NOMO-1 treated with dmso at 0.1 percent for 144 hours (cell line): Measurements from ENCODE around the gene C7orf57.
"Not testable (repeated sequence)": the region's sequence is repeated elsewhere in the genome, so short reads cannot be mapped to it uniquely, and the experiment has no call there.

Experiments used
- DNase-seq: peaks from one replicate; lab custom pipeline; 2025; ENCODE audit not compliant: unreplicated experiment; lab: John Stamatoyannopoulos, UW

C7orf57 gene

DNA sequence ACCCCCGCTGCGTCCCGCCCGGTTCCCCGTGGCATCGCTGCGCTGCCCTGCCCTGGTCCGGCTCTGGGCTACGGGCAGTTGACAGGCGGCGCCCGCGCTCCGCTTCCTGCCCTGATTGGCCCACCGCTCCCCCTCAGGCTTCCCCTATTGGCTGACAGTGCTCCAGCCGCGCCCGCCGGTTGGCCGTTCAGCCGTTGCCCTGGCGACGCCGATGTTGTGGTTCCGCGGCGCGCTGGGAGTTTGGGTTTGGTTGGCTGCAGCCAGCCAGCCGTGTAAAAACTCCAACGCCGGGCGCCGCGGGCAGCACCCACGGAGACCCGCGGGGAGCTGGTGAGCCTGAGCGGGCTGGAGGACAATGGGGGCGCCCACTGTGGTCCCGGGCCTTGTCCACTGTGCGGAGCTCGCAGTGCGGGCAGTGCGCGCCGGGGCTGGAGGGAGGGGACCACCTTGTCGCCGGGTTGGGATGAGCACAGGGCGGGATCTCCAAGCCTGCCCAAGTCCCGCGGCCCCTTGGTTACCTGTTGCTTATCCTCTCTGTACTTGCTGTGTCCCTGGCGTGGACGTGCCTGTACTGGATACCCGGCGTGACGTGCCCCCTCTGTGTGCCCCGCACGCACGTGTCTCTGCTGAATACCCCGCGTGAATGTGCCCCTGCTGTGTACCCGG is at the start of gene C7orf57:
Gene C7orf57, plus strand, starts transcription at position 243 of the 666 bp plus-strand sequence. CDS start 766 bp downstream, outside the sequence.
- peak; percentile 66 for DNase-seq

DNA sequence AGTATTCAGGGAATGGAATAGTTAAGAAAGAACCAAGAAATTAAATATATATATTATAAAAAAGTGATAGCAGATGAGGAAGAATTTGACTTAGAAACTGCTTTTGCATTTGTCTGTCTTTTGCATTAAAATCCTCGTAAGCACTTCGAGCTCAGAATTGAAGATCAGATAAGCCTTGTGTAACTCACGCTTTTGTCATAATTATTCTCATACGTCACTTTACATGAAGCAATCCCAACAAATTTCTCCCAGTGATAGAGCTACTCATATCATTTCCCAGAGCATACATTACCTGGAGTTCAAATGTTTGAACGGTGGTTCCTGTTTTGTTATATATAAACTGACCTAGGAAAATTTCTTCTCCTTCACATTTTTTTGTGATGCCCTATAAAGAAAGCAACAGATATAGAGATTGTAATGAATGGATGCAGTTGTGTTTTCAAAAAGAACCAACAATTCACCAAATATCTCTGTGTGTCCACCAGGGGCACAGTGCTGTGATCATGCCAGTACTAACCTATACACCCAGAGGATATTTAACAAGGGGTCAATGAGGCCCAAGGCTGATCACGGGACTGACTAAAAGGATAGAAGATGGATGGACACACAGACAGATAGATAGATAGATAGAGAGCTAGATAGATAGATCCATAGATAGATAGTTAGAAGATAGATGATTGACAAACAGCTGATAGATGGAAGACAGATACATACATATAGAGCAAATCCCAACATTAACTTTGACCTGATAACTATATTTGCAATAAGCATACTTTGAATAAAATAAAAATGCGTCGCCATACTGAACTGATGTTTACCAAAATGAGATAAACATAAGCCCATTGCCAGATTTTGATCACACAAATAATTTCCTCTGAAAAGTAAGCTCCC is 46.6 kb upstream of the C7orf57 start:
- DNase-seq: no peak

DNA sequence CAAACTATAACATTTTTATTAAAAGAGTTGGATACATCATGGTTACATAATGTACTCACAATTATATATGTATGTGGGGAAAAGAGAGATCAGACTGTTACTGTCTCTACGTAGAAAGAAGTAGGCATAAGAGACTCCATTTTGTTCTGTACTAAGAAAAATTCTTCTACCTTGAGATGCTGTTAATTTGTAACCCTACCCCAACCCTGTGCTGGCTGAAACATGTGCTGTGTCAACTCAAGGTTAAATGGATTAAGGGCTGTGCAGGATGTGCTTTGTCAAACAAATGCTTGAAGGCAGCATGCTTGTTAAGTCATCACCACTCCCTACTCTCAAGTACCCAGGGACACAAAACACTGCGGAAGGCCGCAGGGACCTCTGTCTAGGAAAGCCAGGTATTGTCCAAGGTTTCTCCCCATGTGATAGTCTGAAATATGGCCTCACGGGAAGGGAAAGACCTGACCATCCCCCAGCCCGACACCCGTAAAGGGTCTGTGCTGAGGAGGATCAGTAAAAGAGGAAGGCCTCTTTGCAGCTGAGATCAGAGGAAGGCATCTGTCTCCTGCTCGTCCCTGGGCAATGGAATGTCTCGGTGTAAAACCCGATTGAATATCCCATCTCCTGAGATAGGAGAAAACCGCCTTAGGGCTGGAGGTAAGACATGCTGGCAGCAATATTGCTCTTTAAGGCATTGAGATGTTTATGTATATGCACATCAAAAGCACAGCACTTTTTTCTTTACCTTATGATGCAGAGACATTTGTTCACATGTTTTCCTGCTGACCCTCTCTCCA is 45.5 kb upstream of the C7orf57 start:
- DNase-seq: not testable (repeated sequence)

DNA sequence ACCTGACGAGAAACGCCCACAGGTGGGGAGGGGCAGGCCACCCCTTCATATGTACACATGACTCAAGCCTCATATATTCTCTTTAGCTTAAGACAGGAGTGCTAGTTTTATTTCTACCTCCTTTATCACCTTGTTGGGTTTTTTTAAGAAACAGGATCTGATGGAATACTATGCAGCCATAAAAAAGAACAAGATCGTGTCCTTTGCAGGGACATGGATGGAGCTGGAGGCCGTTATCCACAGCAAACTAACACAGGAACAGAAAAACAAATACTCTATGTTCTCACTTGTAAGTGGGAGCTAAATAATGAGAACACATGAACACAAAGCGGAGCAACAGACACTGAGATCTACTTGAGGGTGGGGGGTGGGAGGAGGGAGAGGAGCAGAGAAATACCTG is 44.8 kb upstream of the C7orf57 start:
- DNase-seq: no peak

DNA sequence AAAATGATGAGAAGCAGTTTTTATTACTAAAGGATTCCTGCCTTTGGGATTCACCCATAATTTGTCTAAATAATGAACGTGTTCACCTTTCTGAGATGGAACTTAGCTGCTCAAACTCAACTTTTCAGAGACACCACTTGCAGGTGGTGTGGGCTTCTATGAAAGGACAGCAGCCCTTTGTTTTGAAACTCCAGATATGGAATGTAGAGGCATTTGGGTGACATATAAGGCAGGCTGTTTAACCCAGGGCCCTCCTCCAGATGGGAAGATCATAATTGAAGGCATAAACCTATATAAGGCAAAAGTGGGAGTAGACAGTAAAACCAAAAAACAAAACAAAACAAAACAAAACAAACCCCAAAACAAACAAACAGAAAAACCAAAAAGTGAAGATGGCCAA is 44.1 kb upstream of the C7orf57 start:
- DNase-seq: no peak

DNA sequence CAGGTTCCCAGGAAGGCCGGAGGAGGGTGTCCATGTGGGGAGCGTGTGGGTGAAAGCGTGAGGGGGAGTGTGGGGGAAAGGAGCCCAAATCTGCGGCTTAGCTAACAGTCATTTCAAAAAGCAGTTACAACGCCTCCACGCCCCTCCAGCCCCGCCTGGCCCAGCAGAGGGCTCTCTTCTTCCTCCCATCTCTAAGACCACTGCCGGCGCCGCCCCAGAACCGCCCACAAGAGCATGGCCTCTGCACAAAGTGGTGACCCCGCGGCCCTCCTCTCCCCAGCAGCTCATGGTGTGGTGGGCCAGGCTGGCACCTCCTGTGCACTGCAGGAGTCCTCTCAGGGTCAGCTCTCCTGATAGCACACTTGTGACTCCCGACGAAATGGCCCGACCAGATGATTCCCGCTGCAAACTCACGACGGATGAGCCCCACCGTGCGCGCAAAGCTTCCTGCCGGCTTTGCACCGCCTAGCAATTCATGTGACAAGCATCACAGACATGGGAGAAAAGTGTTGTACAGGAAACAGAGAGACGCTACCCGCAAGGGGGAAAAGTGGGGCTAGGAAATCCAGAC is 43.5 kb upstream of the C7orf57 start:
- peak; percentile 82 for DNase-seq

DNA sequence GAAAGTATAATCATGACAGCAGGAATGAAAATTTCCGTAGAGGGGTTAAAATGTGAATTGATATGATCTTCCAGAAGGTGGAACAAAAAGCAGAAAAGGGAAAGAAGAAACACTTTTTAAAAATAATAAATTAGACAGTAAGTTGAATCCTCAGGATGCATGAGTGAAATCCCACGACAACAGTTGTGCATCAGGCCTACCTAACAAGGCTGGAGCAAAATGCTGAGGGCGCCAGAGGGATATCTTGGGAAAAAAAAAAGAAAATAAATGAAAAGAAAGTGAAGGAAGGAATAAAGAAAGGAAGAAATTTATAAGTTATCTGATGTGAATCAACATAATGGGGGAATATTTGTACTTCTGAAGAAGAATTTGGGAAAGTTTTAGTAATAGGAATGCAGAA is 42.9 kb upstream of the C7orf57 start:
- DNase-seq: no peak

DNA sequence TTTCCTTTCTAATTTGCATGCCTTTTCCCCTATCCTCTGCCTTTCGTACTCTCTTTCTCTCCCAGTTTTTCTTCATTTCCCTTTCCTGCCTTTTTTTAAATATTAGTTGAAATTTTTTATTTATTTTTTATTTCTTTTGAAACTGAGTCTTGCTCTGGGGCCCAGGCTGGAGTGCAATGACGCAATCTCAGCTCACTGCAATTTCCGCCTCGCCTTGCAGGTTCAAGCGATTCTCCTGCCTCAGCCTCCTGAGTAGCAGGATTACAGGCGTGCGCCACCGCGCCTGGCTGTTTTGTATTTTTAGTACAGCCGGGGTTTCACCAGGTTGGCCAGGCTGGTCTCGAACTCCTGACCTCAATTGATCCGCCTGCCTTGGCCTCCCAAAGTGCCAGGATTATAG is 35.9 kb upstream of the C7orf57 start:
- DNase-seq: no peak

DNA sequence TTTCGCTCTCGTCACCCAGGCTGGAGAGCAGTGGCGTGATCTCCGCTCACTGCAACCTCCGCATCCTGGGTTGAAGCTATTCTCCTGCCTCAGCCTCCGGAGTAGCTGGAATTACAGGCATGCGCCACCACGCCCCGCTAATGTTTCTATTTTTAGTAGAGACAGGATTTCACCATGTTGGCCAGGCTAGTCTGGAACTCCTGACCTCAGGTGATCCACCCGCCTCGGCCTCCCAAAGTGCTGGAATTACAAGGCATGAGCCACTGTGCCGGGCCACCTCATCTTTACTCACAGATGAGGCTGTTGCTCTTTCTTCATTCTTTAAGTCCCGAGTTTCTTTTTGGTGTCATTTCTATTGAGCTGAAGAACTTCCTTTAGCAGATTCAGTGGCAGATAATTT is 35.2 kb upstream of the C7orf57 start:
- DNase-seq: not testable (repeated sequence)

DNA sequence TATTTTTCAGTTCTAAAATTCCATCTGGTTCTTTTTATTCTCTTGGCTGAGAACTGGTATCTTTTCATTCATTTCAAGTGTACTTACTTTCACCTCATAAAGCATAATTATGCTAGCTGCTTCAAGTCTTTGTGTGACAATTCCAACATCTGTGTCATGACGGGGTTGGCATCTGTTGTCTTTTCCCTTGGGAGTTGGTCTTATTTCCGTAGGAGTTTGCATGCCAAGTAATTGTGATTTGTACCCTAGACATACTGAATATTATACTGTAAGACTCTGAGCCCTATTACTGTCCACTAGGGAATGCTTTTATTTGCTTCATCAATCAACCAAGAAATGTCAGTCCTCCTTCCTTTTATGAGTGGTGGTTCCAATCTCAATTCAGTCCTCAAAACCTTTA is 31.3 kb upstream of the C7orf57 start:
- DNase-seq: no peak

DNA sequence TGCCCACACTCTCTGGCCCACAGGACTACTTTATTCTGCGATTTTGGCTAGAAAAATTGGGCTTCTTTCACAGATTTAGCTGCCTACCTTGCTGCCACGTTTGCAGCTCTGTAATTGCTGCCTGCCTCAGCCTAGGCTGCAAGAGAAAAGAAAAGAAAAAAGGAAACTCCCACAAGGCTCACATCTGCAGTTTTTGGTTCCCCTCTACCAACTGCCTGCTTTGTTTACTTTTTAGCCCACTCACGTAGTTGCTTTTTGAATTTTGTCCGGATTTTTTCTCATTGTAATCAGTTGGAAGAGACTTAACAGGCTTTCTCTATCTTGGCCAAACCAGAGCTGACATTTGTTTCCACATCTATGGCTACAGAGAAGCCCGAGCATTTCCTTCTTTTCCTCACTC is 30.7 kb upstream of the C7orf57 start:
- DNase-seq: no peak

DNA sequence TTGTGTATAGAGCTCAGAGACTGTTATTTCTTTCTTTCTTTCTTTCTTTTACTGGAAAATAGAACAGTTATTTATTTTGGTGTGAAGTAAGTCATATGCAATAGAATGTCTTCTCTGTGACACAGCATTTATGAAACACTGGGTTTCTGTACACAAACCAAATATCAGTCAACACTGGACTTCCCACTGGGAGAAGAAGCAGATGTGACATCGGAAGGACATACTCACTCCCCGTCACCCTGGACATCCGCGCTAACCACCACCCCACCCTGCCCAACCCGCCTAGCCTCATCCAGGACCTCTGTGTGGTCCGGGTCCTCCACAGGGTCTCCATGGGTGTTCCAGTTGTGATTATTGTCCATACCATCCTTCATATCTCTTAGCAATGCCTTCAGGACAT is 28.5 kb upstream of the C7orf57 start:
- DNase-seq: no peak

DNA sequence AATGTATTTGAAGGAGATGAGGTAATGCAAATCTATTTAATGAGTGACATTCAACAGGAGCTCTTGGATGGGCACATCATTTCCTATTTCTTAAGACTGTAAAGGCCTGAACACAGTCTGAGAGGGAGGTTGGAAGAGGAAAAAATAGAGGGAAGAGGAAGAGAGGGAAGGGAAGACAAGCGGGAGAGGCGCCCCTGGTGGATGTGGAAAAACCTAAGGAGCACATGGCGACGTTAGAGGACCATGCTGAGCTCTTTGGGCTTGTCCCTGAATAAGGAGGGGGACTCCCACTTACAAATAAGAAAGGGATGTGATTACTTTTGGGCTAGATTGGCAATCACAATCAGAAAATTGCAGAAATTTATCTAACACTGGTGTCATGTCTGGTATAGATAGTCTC is 26.1 kb upstream of the C7orf57 start:
- DNase-seq: no peak

DNA sequence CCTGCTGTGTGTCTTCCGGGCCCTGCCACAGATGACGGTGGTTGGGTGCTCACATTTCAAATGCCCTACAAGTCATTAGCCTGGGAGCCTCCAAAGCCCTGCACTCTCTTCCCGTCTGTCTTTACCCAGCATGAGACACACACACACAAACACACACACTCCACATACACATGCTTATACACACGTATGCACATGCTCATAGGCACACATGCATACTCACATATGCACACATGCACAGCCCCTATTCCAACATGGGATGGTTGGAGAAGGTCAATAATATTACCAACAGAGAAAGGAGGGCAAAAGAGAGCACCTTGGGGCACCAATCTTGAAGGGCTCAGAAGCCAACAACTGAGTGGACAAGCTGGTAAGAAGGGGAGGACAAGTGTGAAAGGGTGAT is 25.4 kb upstream of the C7orf57 start:
- DNase-seq: no peak

DNA sequence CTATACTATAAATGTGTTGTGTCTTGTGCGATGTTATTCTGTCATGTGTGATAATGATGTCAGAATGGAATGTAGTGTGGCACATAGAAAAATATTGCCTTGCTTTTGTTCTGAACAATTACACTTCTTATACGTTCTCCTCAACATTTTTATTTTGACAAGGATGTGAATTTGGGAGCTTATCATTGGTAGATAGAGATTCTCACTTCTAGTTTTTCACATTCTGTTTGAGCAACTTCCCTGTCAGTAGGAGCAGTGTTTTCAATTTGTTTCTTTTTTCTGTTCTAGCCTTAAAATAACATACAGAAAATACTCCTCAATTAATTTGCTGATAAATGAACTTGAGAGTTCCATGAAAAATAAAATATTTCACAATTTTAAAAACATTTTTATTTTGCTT is 24.0 kb upstream of the C7orf57 start:
- no peak for DNase-seq

DNA sequence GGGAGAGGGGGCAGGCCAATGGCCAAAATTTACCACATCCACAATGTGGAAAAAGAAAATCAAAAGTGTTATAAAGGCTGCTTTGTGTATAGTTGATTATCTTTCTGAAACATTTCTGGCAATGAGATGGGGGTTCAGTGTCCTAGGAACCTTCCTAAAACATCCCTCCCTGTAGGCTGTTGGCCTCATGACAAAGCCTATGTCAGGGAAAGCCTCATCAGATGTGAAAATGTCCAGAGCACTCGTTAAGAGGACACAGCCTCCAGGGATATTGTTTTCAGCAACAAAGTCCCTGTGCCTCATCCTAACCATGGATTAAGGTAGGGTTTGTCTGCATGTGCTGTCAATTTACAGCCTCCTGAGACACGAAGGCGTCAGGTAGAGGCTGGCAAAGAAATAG is 23.4 kb upstream of the C7orf57 start:
- no peak for DNase-seq

DNA sequence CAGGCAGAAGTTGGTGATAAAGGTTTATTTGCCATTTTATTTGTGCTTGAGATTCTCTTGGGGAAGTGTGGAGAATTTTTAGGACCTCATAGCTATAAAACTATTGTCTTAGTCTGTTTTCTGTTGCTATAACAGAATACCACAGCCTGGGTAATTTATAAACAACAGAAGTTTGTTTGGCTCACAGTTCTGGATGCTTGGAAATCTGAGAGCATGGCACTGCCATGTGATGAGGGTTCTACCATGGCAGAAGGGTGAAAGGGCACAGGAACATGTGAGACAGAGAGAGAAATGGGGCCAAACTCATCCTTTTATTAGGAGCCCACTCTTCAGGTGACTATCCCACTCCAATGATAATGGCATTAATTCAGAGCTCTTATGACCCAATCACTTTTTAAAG is 18.7 kb upstream of the C7orf57 start:
- no peak for DNase-seq

DNA sequence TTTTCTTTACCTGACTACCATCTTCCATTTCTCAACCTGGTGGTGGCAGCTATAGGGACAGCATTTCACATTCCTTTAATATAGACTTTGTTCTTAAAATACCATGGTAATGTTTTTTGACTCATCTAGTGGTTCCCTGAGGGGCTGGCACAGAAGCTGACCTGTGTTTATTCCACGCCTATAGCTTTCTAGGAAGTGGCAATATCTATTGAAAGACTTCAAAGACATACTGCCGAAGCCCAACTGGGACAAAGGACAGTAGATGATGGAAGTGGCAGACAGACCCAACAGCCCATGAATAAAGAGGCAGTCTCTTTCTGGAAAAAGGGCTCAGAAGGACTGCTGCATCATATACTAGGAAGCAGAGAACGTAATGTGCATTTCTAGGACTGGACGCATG is 17.7 kb upstream of the C7orf57 start:
- DNase-seq: no peak

DNA sequence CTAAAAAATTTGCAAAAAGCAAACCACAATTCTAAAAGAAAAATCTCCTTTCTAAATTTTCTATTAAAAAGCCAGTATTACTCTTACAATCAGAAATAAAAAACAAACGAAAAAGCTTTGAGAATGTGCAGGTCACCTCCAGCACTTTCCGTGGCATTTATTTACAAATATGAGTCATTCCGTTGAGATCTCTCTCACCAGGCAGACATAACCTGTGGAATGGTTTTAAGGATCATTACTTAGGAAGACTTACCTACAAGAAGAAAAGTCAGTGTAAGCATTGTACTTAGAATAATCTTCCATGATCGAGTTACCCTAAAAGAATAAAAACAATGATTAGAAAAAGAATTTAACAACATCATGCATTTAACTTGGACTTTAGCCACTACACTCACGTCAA is 9.7 kb upstream of the C7orf57 start:
- DNase-seq: no peak

DNA sequence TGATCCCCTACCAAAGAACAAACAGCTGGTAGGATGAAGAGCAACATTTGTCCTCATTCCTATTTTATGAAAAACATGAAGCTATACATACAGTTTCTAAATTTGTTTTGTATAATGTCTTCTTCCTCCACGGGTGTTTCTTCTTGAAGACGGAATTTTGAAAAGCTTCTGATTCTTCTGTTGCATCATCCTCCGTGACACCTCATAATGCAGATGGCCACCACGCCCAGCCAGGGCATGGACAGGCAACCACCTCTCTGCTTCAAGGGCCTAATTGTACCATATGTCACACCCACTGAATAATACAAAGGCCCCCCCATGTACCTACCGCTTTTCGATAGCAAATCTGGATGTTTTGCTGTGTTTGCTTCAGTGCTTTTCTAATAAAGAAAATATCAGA is 6.4 kb upstream of the C7orf57 start, which contains the start of gene SUN3:
Gene SUN3, minus strand, starts transcription at position 170 of the 400 bp plus-strand sequence. Its CDS starts 169 bp downstream, at position 1.
- no peak for DNase-seq

DNA sequence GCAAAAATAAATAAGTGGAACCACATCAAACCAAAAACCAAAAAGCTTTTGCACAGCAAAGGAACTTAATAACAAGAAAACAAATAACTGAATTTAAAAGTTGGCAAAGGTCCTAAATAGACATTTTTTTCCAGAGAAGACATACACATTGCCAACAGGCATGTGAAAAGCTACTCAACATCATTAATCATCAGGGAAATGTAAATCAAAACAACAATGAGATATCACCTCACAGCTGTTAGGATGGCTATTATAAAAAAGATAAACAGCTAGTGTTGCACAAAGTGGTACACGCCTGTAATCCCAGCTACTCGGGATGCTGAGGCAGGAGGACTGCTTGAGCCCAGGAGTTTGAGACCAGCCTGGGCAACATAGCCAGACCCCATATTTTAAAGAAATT is 4.2 kb upstream of the C7orf57 start:
- no peak for DNase-seq
